GM23248 (cell line): ENCODE data around the gene THSD4. TPM values are rescaled to one million over a fixed set of nuclear protein-coding genes. Genes with fewer than 3 reads are reported as not detected.
"Not testable (repeated sequence)": the region's sequence is repeated elsewhere in the genome, so short reads cannot be mapped to it uniquely, and the experiment has no call there.

ENCODE experiments used
- DNase-seq: peaks from one replicate; pipeline ENCODE4 v3.0.0-alpha.2; 2015
- H2AFZ ChIP-seq: fragments of 200-600 bp; sonication (generic); 2 replicates; pipeline ENCODE4 v1.6.1; 2016; ENCODE audit warnings: antibody characterized with exemption
- H3F3A ChIP-seq: fragments of 200-600 bp; sonication (generic); 2 replicates; pipeline ENCODE4 v1.6.1; 2016; ENCODE audit warnings: mild to moderate bottlenecking, antibody characterized with exemption, mixed run types; ENCODE audit not compliant: insufficient read depth
- H3K27ac ChIP-seq: fragments of 200-600 bp; sonication (generic); 2 replicates; pipeline ENCODE4 v1.5.1; 2016; ENCODE audit warnings: mild to moderate bottlenecking
- H3K27me3 ChIP-seq: fragments of 200-600 bp; sonication (generic); replicated peaks from 2 replicates; pipeline ENCODE4 v1.6.1; 2016; ENCODE audit warnings: mild to moderate bottlenecking; ENCODE audit not compliant: insufficient read depth
- H3K36me3 ChIP-seq: fragments of 200-600 bp; sonication (generic); 2 replicates; pipeline ENCODE4 v1.6.1; 2016; ENCODE audit warnings: low read depth, mild to moderate bottlenecking
- H3K4me1 ChIP-seq: fragments of 200-600 bp; sonication (generic); 2 replicates; pipeline ENCODE4 v1.6.1; 2016; ENCODE audit warnings: mild to moderate bottlenecking; ENCODE audit not compliant: insufficient read depth
- H3K4me2 ChIP-seq: fragments of 200-600 bp; sonication (generic); one replicate; pipeline ENCODE4 v1.6.1; 2016; ENCODE audit warnings: mild to moderate bottlenecking; ENCODE audit not compliant: unreplicated experiment
- H3K4me3 ChIP-seq: fragments of 200-600 bp; sonication (generic); 2 replicates; pipeline ENCODE4 v1.5.1; 2016; ENCODE audit warnings: mild to moderate bottlenecking
- H3K79me2 ChIP-seq: fragments of 200-600 bp; sonication (generic); 2 replicates; pipeline ENCODE4 v1.6.1; 2016; ENCODE audit warnings: mild to moderate bottlenecking; ENCODE audit not compliant: insufficient read depth
- H3K9ac ChIP-seq: fragments of 200-600 bp; sonication (generic); 2 replicates; pipeline ENCODE4 v1.6.1; 2016; ENCODE audit warnings: mild to moderate bottlenecking
- H3K9me2 ChIP-seq: fragments of 200-600 bp; sonication (generic); 2 replicates; pipeline ENCODE4 v1.6.1; 2016; ENCODE audit warnings: mixed run types, mild to moderate bottlenecking, moderate library complexity; ENCODE audit not compliant: insufficient read depth
- H3K9me3 ChIP-seq: fragments of 200-600 bp; sonication (generic); one replicate; pipeline ENCODE4 v1.6.1; 2017; ENCODE audit warnings: low read depth
- H4K20me1 ChIP-seq: fragments of 200-600 bp; sonication (generic); 2 replicates; pipeline ENCODE4 v1.6.0; 2016; ENCODE audit not compliant: insufficient read depth
- EZH2 ChIP-seq: fragments of 200-600 bp; sonication (generic); IDR thresholded peaks from 2 replicates; pipeline ENCODE4 v1.6.1; 2018; ENCODE audit warnings: antibody characterized with exemption, mild to moderate bottlenecking; ENCODE audit not compliant: insufficient read depth, poor library complexity, severe bottlenecking
- EZH2phosphoT487 ChIP-seq: fragments of 200-600 bp; sonication (generic); IDR thresholded peaks from 2 replicates; pipeline ENCODE4 v1.6.1; 2018; ENCODE audit warnings: antibody characterized with exemption, moderate library complexity, mild to moderate bottlenecking, low read depth; ENCODE audit not compliant: insufficient read depth
- WGBS, 2 experiments: methylation state at CpG; one replicate each; pipeline ENCODE4 v1.1.6; 2015 to 2017; ENCODE audit warnings: low lambda C conversion rate in 2 of 2, low coverage in 1 of 2; ENCODE audit errors: missing lambda C conversion rate in 2 of 2; 5-methylcytosine and 5-hydroxymethylcytosine counted together
- in situ Hi-C: fragments of 300-500 bp; cut with MboI; formaldehyde crosslinking; loops from 2 replicates; pipeline ENCODE4 v1.15.0; 2020
- polyA plus RNA-seq: library from polyadenylated mRNA; unstranded; fragments of >200 nt; fragmentation: Nextera tagmentation; extraction: Ambion mirVana; gene quantifications from 2 replicates; pipeline ENCODE4 v1.2.1, GENCODE V29; 2016
- total RNA-seq: library from RNA; depleted of rRNA; stranded (reverse); fragments of >200 nt; shearing (Covaris generic); gene quantifications from 2 replicates; pipeline ENCODE4 v1.2.3, GENCODE V29; 2014

The THSD4 gene
- total and polyA plus RNA-seq, 2 experiments from 2014 or later: 14.2 to 58.9 TPM

DNA sequence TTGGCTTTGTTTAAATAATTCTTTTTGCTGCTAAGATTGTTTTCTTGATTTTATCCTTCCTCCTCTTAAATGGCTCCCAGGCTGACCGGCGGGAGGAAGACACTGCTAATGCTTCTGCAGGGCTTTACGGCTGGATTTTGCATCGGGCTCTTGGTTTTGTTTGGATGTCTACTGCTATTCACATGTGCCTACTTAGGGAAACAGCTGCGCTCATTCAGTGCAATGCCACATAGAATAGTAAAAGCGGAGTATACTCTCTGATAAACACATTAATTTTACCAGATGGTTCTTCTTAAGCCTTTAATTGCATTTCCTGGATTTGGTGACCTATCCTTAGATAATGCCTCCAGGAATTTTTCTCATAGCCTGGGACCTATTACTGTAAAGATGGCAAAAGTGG, 146.6 kb downstream of the THSD4 start:
- H3K27me3 ChIP-seq: no peaks in the 10 kb centered on the region
- no peaks in the 10 kb centered on the region for H3K79me2 ChIP-seq
- H3K27ac ChIP-seq: no peak overlapping the region
- H2AFZ ChIP-seq: no peak overlapping the region
- H3K36me3 ChIP-seq: peaks cover 9% of the 10 kb centered on the region
- no peaks in the 10 kb centered on the region for H3F3A ChIP-seq
- H3K4me3 ChIP-seq: no peak overlapping the region
- H3K9me2 ChIP-seq: no peaks in the 10 kb centered on the region
- TF ChIP-seq EZH2phosphoT487: no peak
- TF ChIP-seq EZH2: no peak
- no peaks in the 10 kb centered on the region for H3K4me1 ChIP-seq
- DNase-seq: no peak
- H3K9me3 ChIP-seq: no peaks in the 10 kb centered on the region
- no peaks in the 10 kb centered on the region for H4K20me1 ChIP-seq
- no peak overlapping the region for H3K4me2 ChIP-seq
- H3K9ac ChIP-seq: no peak overlapping the region
- 60% methylated on average over 6 of the region's 6 CpGs for WGBS, 2 experiments
- in situ Hi-C loops: no loop called here

DNA sequence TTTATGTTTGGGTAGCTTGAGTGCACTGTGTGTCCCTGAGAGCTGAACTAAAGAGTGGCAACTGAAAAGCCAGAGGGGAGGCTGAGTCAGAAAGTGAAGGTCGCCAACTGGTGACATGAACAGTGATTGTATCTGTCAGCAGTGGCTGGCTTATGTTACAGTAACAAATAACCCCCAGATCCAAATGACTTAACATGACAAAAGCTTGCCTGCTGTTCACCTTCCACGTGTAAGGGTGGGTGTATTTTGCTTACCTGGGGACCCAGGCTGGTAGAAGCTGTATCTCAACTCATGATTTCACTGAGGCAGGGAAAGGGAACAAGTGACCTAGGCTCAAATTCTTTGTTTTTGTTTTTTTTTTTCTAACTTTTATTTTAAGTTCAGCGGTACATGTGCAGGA, 147.3 kb downstream of the THSD4 start:
- Histone ChIP-seq H4K20me1 (no peaks in the 10 kb centered on the region), H3K27me3 (no peaks in the 10 kb centered on the region), H3K79me2 (no peaks in the 10 kb centered on the region), H3K4me2 (no peak overlapping the region), H3K27ac (no peak overlapping the region), H3K9me3 (no peaks in the 10 kb centered on the region), H3K4me3 (no peak overlapping the region), H3F3A (no peaks in the 10 kb centered on the region), H3K4me1 (no peaks in the 10 kb centered on the region), H3K9ac (no peak overlapping the region), H2AFZ (no peak overlapping the region), H3K9me2 (no peaks in the 10 kb centered on the region), H3K36me3 (peaks cover 9% of the 10 kb centered on the region)
- in situ Hi-C loops: no loop called here
- WGBS, 2 experiments: 62 to 66% methylated on average over 3 of the region's 3 CpGs
- DNase-seq: no peak
- TF ChIP-seq EZH2phosphoT487 (no peak), EZH2 (no peak)

DNA sequence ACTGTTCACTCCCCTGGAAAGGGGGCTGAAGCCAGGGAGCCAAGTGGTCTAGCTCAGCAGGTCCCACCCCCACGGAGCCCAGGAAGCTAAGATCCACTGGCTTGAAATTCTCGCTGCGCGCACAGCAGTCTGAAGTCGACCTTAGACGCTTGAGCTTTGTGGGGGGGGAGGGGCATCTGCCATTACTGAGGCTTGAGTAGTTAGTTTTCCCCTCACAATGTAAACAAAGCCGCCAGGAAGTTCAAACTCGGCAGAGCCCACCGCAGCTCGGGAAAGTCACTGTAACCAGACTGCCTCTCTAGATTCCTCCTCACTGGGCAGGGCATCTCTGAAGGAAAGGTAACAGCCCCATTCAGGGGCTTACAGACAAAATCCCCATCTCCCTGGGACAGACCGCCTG, 150.3 kb downstream of the THSD4 start:
- H3K36me3 ChIP-seq, H3K9ac ChIP-seq, H3K79me2 ChIP-seq, H3K9me3 ChIP-seq, DNase-seq, H3K4me3 ChIP-seq, H3K4me2 ChIP-seq, H2AFZ ChIP-seq, H3K27ac ChIP-seq, in situ Hi-C loops, H3K27me3 ChIP-seq, H4K20me1 ChIP-seq, H3K4me1 ChIP-seq, H3F3A ChIP-seq, H3K9me2 ChIP-seq: not testable (repeated sequence)
- 87 to 88% methylated on average over 10 to 11 of the region's 11 CpGs for WGBS, 2 experiments

DNA sequence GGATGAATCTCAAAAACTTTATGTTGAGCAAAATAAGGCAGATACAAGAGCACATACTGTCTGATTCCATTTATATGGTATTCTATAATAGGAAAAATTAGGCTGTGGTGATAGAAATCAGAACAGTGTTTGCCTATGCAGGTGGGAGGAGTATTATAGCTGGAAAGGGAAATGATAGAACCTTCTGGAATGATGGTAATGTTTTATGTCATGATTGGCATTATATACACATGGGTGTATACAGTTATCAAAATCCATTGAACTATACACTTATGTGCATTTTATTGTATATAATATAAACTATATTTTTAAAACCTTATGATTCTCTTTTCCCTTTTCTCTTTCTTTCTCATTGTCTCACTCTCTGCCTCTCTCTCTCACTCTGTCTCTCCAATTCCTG, 156.1 kb downstream of the THSD4 start:
- DNase-seq: no peak
- TF ChIP-seq EZH2phosphoT487 (no peak), EZH2 (no peak)
- Histone ChIP-seq H3K27me3 (no peaks in the 10 kb centered on the region), H3K79me2 (0 out of 2 replicates have a peak, but pooled peaks cover 1% of the 10 kb centered on the region), H3K9me2 (no peaks in the 10 kb centered on the region), H3K4me3 (no peak overlapping the region), H3K36me3 (0 out of 2 replicates have a peak, but pooled peaks cover 2% of the 10 kb centered on the region), H3K9ac (no peak overlapping the region), H3K4me2 (no peak overlapping the region), H3F3A (peaks cover 40% of the 10 kb centered on the region), H3K9me3 (no peaks in the 10 kb centered on the region), H3K27ac (no peak overlapping the region), H4K20me1 (no peaks in the 10 kb centered on the region), H3K4me1 (peaks cover 40% of the 10 kb centered on the region), H2AFZ (no peak overlapping the region)
- in situ Hi-C loops: no loop called here

DNA sequence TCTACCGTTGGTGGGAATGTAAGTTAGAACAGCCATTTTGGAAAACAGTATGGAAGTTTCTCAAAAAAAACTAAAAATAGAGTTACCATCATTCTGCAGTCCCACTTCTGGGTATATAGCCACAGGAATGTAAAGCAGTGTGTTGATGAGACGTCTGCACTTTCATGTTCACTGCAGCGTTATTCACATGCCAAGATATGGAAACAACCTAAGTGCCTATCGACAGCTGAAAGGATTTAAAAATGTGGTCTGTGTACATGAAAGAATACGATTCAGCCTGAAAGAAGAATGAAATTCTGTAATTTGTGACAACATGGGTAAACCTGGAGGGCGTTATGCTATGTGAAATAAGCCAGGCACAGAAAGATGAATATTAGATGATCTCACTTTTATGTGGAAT, 157.7 kb downstream of the THSD4 start:
- Histone ChIP-seq H2AFZ (peak overlapping the region; percentile 28; the same call in 1 of the 2 replicates), H3K36me3 (no peaks in the 10 kb centered on the region), H3K9me3 (no peaks in the 10 kb centered on the region), H3F3A (peaks cover 45% of the 10 kb centered on the region), H3K4me1 (peaks cover 41% of the 10 kb centered on the region), H3K27me3 (no peaks in the 10 kb centered on the region), H3K9me2 (no peaks in the 10 kb centered on the region), H3K27ac (peak overlapping the region; percentile 17), H3K4me2 (peak overlapping the region; percentile 30), H3K4me3 (peak overlapping the region; percentile 3; the same call in 1 of the 2 replicates), H3K79me2 (0 out of 2 replicates have a peak, but pooled peaks cover 5% of the 10 kb centered on the region), H3K9ac (no peak overlapping the region), H4K20me1 (no peaks in the 10 kb centered on the region)
- TF ChIP-seq EZH2 (no peak), EZH2phosphoT487 (no peak)
- peak; percentile 50 for DNase-seq
- in situ Hi-C loops: no loop called here
- WGBS, 2 experiments: 35% methylated on average over 6 of the region's 6 CpGs
